C4-2B (cell line): ENCODE measurements around the gene SCTR.

Source experiments
- CTCF ChIP-seq: fragments of 450-650 bp; conservative IDR thresholded peaks from 2 replicates; pipeline ENCODE4 v1.5.1; 2017; ENCODE audit warnings: mild to moderate bottlenecking
- ZFX ChIP-seq: fragments of 450-650 bp; IDR thresholded peaks from 2 replicates; pipeline ENCODE4 v1.6.1; 2017

GRCh38 chr2:119423811-119424210, 100.5 kb downstream of the SCTR start:
- TF ChIP-seq CTCF: no peak
- no peak for TF ChIP-seq ZFX
